ENCODE results near the gene TBC1D5.

DNA sequence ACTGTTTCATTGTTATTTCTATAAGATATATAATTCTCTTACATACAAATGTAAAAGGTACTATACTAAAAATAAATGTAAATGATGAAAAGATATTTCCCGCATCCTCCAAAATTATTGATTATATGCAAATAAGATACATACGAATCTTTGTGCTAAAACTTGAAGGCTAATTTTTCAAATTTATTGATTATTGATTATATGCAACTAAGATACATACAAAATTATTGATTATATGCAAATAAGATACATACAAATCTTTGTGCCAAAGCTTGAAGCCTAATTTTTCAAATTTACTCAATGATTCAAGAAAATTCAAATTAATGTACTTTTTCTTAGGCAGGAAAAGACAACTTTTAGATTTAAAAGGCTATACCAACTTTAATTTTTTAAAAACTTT is 319.8 kb downstream of the TBC1D5 start:
- TF ChIP-seq, protein P1, sequence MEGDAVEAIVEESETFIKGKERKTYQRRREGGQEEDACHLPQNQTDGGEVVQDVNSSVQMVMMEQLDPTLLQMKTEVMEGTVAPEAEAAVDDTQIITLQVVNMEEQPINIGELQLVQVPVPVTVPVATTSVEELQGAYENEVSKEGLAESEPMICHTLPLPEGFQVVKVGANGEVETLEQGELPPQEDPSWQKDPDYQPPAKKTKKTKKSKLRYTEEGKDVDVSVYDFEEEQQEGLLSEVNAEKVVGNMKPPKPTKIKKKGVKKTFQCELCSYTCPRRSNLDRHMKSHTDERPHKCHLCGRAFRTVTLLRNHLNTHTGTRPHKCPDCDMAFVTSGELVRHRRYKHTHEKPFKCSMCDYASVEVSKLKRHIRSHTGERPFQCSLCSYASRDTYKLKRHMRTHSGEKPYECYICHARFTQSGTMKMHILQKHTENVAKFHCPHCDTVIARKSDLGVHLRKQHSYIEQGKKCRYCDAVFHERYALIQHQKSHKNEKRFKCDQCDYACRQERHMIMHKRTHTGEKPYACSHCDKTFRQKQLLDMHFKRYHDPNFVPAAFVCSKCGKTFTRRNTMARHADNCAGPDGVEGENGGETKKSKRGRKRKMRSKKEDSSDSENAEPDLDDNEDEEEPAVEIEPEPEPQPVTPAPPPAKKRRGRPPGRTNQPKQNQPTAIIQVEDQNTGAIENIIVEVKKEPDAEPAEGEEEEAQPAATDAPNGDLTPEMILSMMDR (IDR thresholded peaks at IDR 0.05): no peak
- no peak for TF ChIP-seq KDM1A (IDR thresholded peaks at IDR 0.05; ENCODE audit: low read depth)
- TF ChIP-seq MAZ (IDR thresholded peaks at IDR 0.05; ENCODE audit: borderline replicate concordance, low read depth, low read length): no peak

Data from A549 (cell line).